ENCODE measurements around the gene FMO5. TPM values are rescaled to one million over a fixed set of nuclear protein-coding genes. Genes with fewer than 3 reads are reported as not detected.

The FMO5 gene
- total and polyA plus RNA-seq, 2 of the 13 experiments (the other 11 are each of a cell fraction or from before 2014, with no cell fraction given): 48.2 to 149 TPM

- no peak for TF ChIP-seq ZNF713 (CRISPR knock-in tag; IDR thresholded peaks at IDR 0.05)
- no peak for TF ChIP-seq ZNF75D (CRISPR knock-in tag; IDR thresholded peaks at IDR 0.05; ENCODE audit: borderline replicate concordance)
- TF ChIP-seq HOXA9 (CRISPR knock-in tag; IDR thresholded peaks at IDR 0.05; ENCODE audit: borderline replicate concordance): no peak
- TF ChIP-seq ZNF567 (CRISPR knock-in tag; IDR thresholded peaks at IDR 0.05; ENCODE audit: borderline replicate concordance): no peak
- peak; percentile 97 for TF ChIP-seq ISL2 (CRISPR knock-in tag; IDR thresholded peaks at IDR 0.05)
- TF ChIP-seq GLI4 (CRISPR knock-in tag; IDR thresholded peaks at IDR 0.05; ENCODE audit: borderline replicate concordance): no peak
- no peak for TF ChIP-seq ZNF337 (CRISPR knock-in tag; IDR thresholded peaks at IDR 0.05; ENCODE audit: borderline replicate concordance, low read depth)
- TF ChIP-seq HINFP (CRISPR knock-in tag; IDR thresholded peaks at IDR 0.05; ENCODE audit: low read depth): peak; percentile 32; the same call in 1 of the 2 replicates
- TF ChIP-seq GATAD2A (CRISPR knock-in tag; IDR thresholded peaks at IDR 0.05): peak; percentile 92
- TF ChIP-seq ATF2 (CRISPR knock-in tag; IDR thresholded peaks at IDR 0.05): 0 out of 2 replicates have a peak, but pooled peaks have one; percentile 27
- peak; percentile 94 for TF ChIP-seq HNF1A (IDR thresholded peaks at IDR 0.05; ENCODE audit: low read depth)
- peak; percentile 97 for TF ChIP-seq HNF1A (CRISPR knock-in tag; IDR thresholded peaks at IDR 0.05; ENCODE audit: borderline replicate concordance)
- peak; percentile 61 for TF ChIP-seq ERF (CRISPR knock-in tag; IDR thresholded peaks at IDR 0.05)
- no peak for TF ChIP-seq MAFK (conservative IDR thresholded peaks at IDR 0.05 in 1 of 2, IDR thresholded peaks at IDR 0.05 in 1 of 2; ENCODE audit: low read length in 2 of 2)
- no peak for TF ChIP-seq SKI (IDR thresholded peaks at IDR 0.05; ENCODE audit: partially characterized antibody)
- TF ChIP-seq KAT8 (CRISPR knock-in tag; IDR thresholded peaks at IDR 0.05): peak; percentile 64
- TF ChIP-seq ZNF839 (CRISPR knock-in tag; IDR thresholded peaks at IDR 0.05; ENCODE audit: borderline replicate concordance): no peak
- TF ChIP-seq MBD4 (IDR thresholded peaks at IDR 0.05; ENCODE audit: borderline replicate concordance, low read length): no peak
- TF ChIP-seq ZNF367 (CRISPR knock-in tag; IDR thresholded peaks at IDR 0.05; ENCODE audit: borderline replicate concordance): no peak
- TF ChIP-seq KDM6A (CRISPR knock-in tag; IDR thresholded peaks at IDR 0.05; ENCODE audit: low read depth): peak; percentile 67; the same call in 1 of the 2 replicates
- no peak for TF ChIP-seq ZNF784 (CRISPR knock-in tag; IDR thresholded peaks at IDR 0.05; ENCODE audit: borderline replicate concordance)
- no peak for TF ChIP-seq PRPF4 (IDR thresholded peaks at IDR 0.05; ENCODE audit: low read depth, low read length, poor library complexity, severe bottlenecking)
- no peak for TF ChIP-seq ZNF235 (CRISPR knock-in tag; IDR thresholded peaks at IDR 0.05; ENCODE audit: borderline replicate concordance)
- TF ChIP-seq RARA (CRISPR knock-in tag; IDR thresholded peaks at IDR 0.05): peak; percentile 74; the same call in 1 of the 2 replicates
- TF ChIP-seq ISX (CRISPR knock-in tag; conservative IDR thresholded peaks at IDR 0.05): no peak
Measured at GRCh38 chr1:147215540-147215916, 9.6 kb downstream of the FMO5 start (continued).

Measured in HepG2 (cell line).